Colon (tissue), 2 donors: ENCODE results near the gene ALDH5A1.

ENCODE experiments used
- FAIRE-seq: peaks from 2 replicates; lab custom pipeline; 2012; peaks lifted over from hg19 to GRCh38; lab: Jason Lieb, UNC
- donor health status: control.
- donor health status: control.

ALDH5A1 gene

GRCh38 chr6:24569811-24570210 lies 75.0 kb downstream of the ALDH5A1 start:
- FAIRE-seq, result no peak

GRCh38 chr6:24571361-24571760 lies 76.6 kb downstream of the ALDH5A1 start:
- FAIRE-seq, result no peak

- no peak for FAIRE-seq
These were observed 80.0 kb downstream of the ALDH5A1 start for GRCh38 chr6:24574809-24575208.

- no peak for FAIRE-seq
These were observed 81.7 kb downstream of the ALDH5A1 start for GRCh38 chr6:24576447-24576846.

- FAIRE-seq, result no peak
These were observed 86.4 kb downstream of the ALDH5A1 start for GRCh38 chr6:24581084-24581669.

GRCh38 chr6:24583463-24584381 lies 89.0 kb downstream of the ALDH5A1 start:
- peak; percentile 14 for FAIRE-seq

- FAIRE-seq, result no peak
These were observed 89.6 kb downstream of the ALDH5A1 start for GRCh38 chr6:24584382-24584720.
